ENCODE measurements around the gene ARHGAP12.

- TF ChIP-seq CTCF (conservative IDR thresholded peaks at IDR 0.05; ENCODE audit: low read length) (no peak), EZH2phosphoT487 (IDR thresholded peaks at IDR 0.05; ENCODE audit: borderline replicate concordance) (no peak)
Measured at GRCh38 chr10:31778627-31779026, 150.0 kb downstream of the ARHGAP12 start.

All from Loucy (cell line).